ENCODE measurements around the gene PSEN2. TPM values are rescaled to one million over a fixed set of nuclear protein-coding genes. Genes with fewer than 3 reads are reported as not detected.

PSEN2 gene
- total and polyA plus RNA-seq, 9 of the 15 experiments (the other 6 are each of a cell fraction or from before 2014, with no cell fraction given) = 2.3 to 21.5 (median 13.7) TPM

GRCh38 chr1:226940029-226940805 lies 69.8 kb downstream of the PSEN2 start, which contains the start of gene COQ8A (continued):
- TF ChIP-seq ARID3B (CRISPR knock-in tag; IDR thresholded peaks at IDR 0.05; ENCODE audit: borderline replicate concordance) = peak; percentile 86; the same call in 1 of the 2 replicates
- TF ChIP-seq CREM (IDR thresholded peaks at IDR 0.05; ENCODE audit: low read depth) = peak; percentile 87
- TF ChIP-seq CHAMP1 (IDR thresholded peaks at IDR 0.05) = no peak
- no peak for TF ChIP-seq ELK3 (CRISPR knock-in tag; IDR thresholded peaks at IDR 0.05)
- TF ChIP-seq CEBPG (CRISPR knock-in tag; IDR thresholded peaks at IDR 0.05) = no peak; the same call in 1 of the 2 replicates
- no peak for TF ChIP-seq CEBPG (tag; conservative IDR thresholded peaks at IDR 0.05 in 1 of 2, IDR thresholded peaks at IDR 0.05 in 1 of 2)
- TF ChIP-seq SPI1 (IDR thresholded peaks at IDR 0.05; ENCODE audit: borderline replicate concordance, low read depth, low read length) = peak; percentile 83
- no peak for TF ChIP-seq MXD1 (CRISPR knock-in tag; IDR thresholded peaks at IDR 0.05; ENCODE audit: borderline replicate concordance, poor library complexity, severe bottlenecking)
- no peak for TF ChIP-seq ZNF24 (IDR thresholded peaks at IDR 0.05)
- TF ChIP-seq ZNF224 (CRISPR knock-in tag; IDR thresholded peaks at IDR 0.05) = peak; percentile 81; the same call in 1 of the 2 replicates
- peak; percentile 70; the same call in 1 of the 2 replicates for TF ChIP-seq MTA3 (IDR thresholded peaks at IDR 0.05; ENCODE audit: borderline replicate concordance)
- TF ChIP-seq ZNF583 (CRISPR knock-in tag; IDR thresholded peaks at IDR 0.05) = 0 out of 2 replicates have a peak, but pooled peaks have one; percentile 48
- no peak for TF ChIP-seq ZNF609 (CRISPR knock-in tag; IDR thresholded peaks at IDR 0.05; ENCODE audit: borderline replicate concordance)
- no peak; the same call in 1 of the 2 replicates for TF ChIP-seq ZBED1 (IDR thresholded peaks at IDR 0.05)
- TF ChIP-seq CBX1 (IDR thresholded peaks at IDR 0.05; ENCODE audit: low read depth) = peak; percentile 21
- TF ChIP-seq ZNF584 (CRISPR knock-in tag; IDR thresholded peaks at IDR 0.05; ENCODE audit: low read depth) = no peak
- no peak for TF ChIP-seq KDM4B (IDR thresholded peaks at IDR 0.05; ENCODE audit: borderline replicate concordance in 2 of 2, low read depth in 1 of 2)
